ENCODE results near the gene WDFY3. TPM values are rescaled to one million over a fixed set of nuclear protein-coding genes. Genes with fewer than 3 reads are reported as not detected.

WDFY3 gene
- total and polyA plus RNA-seq, 8 donors, result 5.3 to 53.0 (median 29.6) TPM

GRCh38 chr4:84952776-84953175 lies 13.7 kb downstream of the WDFY3 start:
- 90 to 94% methylated on average over 1 of the region's 1 CpG for WGBS, 2 donors
- Histone ChIP-seq H3K36me3 (no peaks in the 10 kb centered on the region), H3K27ac (no peak overlapping the region), H3K9me3 (no peaks in the 10 kb centered on the region), H3K27me3 (no peaks in the 10 kb centered on the region), H3K4me3 (no peak overlapping the region), H3K4me1 (peaks cover 25 to 43% (median 36%) of the 10 kb centered on the region in 3 donors)
- intact Hi-C loops (cut with DNase I), result no loop called here
- ATAC-seq (no peak), DNase-seq (no peak), FAIRE-seq (no peak)
- TF ChIP-seq CTCF (IDR thresholded peaks at IDR 0.05), result no peak

GRCh38 chr4:84952004-84952403 lies 14.5 kb downstream of the WDFY3 start:
- H3K4me3 ChIP-seq, result no peak overlapping the region
- no peaks in the 10 kb centered on the region for H3K36me3 ChIP-seq
- no peaks in the 10 kb centered on the region for H3K9me3 ChIP-seq
- ATAC-seq (peak; percentile 47 to 86 (median 78)), FAIRE-seq (no peak), DNase-seq (no peak)
- no peak for TF ChIP-seq CTCF (IDR thresholded peaks at IDR 0.05)
- H3K4me1 ChIP-seq, result peaks cover 25 to 35% (median 29%) of the 10 kb centered on the region in 3 donors
- H3K27ac ChIP-seq, result no peak overlapping the region
- 11 to 35% methylated on average over 1 of the region's 1 CpG for WGBS, 2 donors
- no peaks in the 10 kb centered on the region for H3K27me3 ChIP-seq
- intact Hi-C loops (cut with DNase I), result no loop called here

- TF ChIP-seq CTCF (IDR thresholded peaks at IDR 0.05), result no peak
- no peak overlapping the region for H3K27ac ChIP-seq
- no peaks in the 10 kb centered on the region for H3K27me3 ChIP-seq
- peaks cover 14 to 24% (median 15%) of the 10 kb centered on the region in 3 donors for H3K4me1 ChIP-seq
- H3K36me3 ChIP-seq, result no peaks in the 10 kb centered on the region
- no peak overlapping the region for H3K4me3 ChIP-seq
- 66 to 79% methylated on average over 2 of the region's 2 CpGs for WGBS, 2 donors
- no peak for FAIRE-seq
- no peak for DNase-seq
- peak in 1 of 4 donors; percentile 31 for ATAC-seq
- intact Hi-C loops (cut with DNase I), result no loop called here
- no peaks in the 10 kb centered on the region for H3K9me3 ChIP-seq
Measured at GRCh38 chr4:84948056-84948455, 18.4 kb downstream of the WDFY3 start.

- 30 to 48% methylated on average over 1 of the region's 1 CpG for WGBS, 2 donors
Measured at GRCh38 chr4:84944947-84945346, 21.5 kb downstream of the WDFY3 start.

More at GRCh38 chr4:84944947-84945346, 21.5 kb downstream of the WDFY3 start:
- Histone ChIP-seq H3K27ac (no peak overlapping the region), H3K4me1 (peaks cover 4 to 15% (median 9%) of the 10 kb centered on the region in 3 donors), H3K27me3 (no peaks in the 10 kb centered on the region), H3K36me3 (no peaks in the 10 kb centered on the region), H3K9me3 (no peaks in the 10 kb centered on the region), H3K4me3 (no peak overlapping the region)
- ATAC-seq (peak in 3 of 4 donors; percentile 27 to 39 (median 37)), DNase-seq (no peak), FAIRE-seq (no peak)
- TF ChIP-seq CTCF (IDR thresholded peaks at IDR 0.05), result no peak
- intact Hi-C loops (cut with DNase I), result no loop called here
